A549 (cell line): Measurements from ENCODE around the gene SLC1A2.

ENCODE experiments used
- EP300 ChIP-seq, 2 experiments: fragments of >200 bp; sonication (Bioruptor Twin); formaldehyde crosslinking; IDR thresholded peaks; 2 replicates in 1 of 2; 3 replicates in 1 of 2; pipeline ENCODE4 v1.6.1; 2016 to 2017
- KDM1A ChIP-seq: fragments of 200-600 bp; sonication (generic); IDR thresholded peaks from 2 replicates; pipeline ENCODE4 v1.6.1; 2016; ENCODE audit warnings: low read depth, mild to moderate bottlenecking
- MYC ChIP-seq: IDR thresholded peaks from 2 replicates; pipeline ENCODE4 v1.6.1; 2012; ENCODE audit warnings: mild to moderate bottlenecking, inconsistent platforms, low read length, improper control_type of control experiment, borderline replicate concordance
- POLR2A ChIP-seq: IDR thresholded peaks from 2 replicates; pipeline ENCODE4 v1.6.1; 2012; ENCODE audit warnings: mild to moderate bottlenecking, low read length
- RAD21 ChIP-seq, 2 experiments: fragments of >200 bp in 1 of 2; sonication (Bioruptor Twin) in 1 of 2; formaldehyde crosslinking in 1 of 2; IDR thresholded peaks in 1 of 2; conservative IDR thresholded peaks in 1 of 2; 2 replicates in 1 of 2; 3 replicates in 1 of 2; pipeline ENCODE4 v1.6.1; 2012 to 2018; ENCODE audit warnings: inconsistent platforms in 1 of 2
- RNF2 ChIP-seq: fragments of 200-600 bp; sonication (generic); IDR thresholded peaks from 2 replicates; pipeline ENCODE4 v1.6.1; 2016; ENCODE audit warnings: low read depth, mild to moderate bottlenecking, antibody characterized with exemption, moderate library complexity, borderline replicate concordance
- SMC3 ChIP-seq: fragments of >200 bp; sonication (Bioruptor Twin); formaldehyde crosslinking; IDR thresholded peaks from 3 replicates; pipeline ENCODE4 v1.6.1; 2018; ENCODE audit warnings: inconsistent platforms
- TF ChIP-seq, protein P1 (sequence below): fragments of >200 bp; sonication (Bioruptor Twin); formaldehyde crosslinking; IDR thresholded peaks from 3 replicates; pipeline ENCODE4 v1.5.1; 2016
- TF ChIP-seq, protein P2 (sequence below): fragments of 200-600 bp; sonication (generic); IDR thresholded peaks from 2 replicates; pipeline ENCODE4 v1.6.1; 2016; ENCODE audit warnings: antibody characterized with exemption, mild to moderate bottlenecking, moderate library complexity

GRCh38 chr11:35362521-35362980 lies 56.8 kb downstream of the SLC1A2 start:
- TF ChIP-seq, protein P1, sequence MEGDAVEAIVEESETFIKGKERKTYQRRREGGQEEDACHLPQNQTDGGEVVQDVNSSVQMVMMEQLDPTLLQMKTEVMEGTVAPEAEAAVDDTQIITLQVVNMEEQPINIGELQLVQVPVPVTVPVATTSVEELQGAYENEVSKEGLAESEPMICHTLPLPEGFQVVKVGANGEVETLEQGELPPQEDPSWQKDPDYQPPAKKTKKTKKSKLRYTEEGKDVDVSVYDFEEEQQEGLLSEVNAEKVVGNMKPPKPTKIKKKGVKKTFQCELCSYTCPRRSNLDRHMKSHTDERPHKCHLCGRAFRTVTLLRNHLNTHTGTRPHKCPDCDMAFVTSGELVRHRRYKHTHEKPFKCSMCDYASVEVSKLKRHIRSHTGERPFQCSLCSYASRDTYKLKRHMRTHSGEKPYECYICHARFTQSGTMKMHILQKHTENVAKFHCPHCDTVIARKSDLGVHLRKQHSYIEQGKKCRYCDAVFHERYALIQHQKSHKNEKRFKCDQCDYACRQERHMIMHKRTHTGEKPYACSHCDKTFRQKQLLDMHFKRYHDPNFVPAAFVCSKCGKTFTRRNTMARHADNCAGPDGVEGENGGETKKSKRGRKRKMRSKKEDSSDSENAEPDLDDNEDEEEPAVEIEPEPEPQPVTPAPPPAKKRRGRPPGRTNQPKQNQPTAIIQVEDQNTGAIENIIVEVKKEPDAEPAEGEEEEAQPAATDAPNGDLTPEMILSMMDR = no peak
- TF ChIP-seq, protein P2, sequence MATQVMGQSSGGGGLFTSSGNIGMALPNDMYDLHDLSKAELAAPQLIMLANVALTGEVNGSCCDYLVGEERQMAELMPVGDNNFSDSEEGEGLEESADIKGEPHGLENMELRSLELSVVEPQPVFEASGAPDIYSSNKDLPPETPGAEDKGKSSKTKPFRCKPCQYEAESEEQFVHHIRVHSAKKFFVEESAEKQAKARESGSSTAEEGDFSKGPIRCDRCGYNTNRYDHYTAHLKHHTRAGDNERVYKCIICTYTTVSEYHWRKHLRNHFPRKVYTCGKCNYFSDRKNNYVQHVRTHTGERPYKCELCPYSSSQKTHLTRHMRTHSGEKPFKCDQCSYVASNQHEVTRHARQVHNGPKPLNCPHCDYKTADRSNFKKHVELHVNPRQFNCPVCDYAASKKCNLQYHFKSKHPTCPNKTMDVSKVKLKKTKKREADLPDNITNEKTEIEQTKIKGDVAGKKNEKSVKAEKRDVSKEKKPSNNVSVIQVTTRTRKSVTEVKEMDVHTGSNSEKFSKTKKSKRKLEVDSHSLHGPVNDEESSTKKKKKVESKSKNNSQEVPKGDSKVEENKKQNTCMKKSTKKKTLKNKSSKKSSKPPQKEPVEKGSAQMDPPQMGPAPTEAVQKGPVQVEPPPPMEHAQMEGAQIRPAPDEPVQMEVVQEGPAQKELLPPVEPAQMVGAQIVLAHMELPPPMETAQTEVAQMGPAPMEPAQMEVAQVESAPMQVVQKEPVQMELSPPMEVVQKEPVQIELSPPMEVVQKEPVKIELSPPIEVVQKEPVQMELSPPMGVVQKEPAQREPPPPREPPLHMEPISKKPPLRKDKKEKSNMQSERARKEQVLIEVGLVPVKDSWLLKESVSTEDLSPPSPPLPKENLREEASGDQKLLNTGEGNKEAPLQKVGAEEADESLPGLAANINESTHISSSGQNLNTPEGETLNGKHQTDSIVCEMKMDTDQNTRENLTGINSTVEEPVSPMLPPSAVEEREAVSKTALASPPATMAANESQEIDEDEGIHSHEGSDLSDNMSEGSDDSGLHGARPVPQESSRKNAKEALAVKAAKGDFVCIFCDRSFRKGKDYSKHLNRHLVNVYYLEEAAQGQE = no peak
- TF ChIP-seq KDM1A (no peak), MYC (no peak), RAD21 (conservative IDR thresholded peaks at IDR 0.05 in 1 of 2, IDR thresholded peaks at IDR 0.05 in 1 of 2) (peak in 1 of 2 experiments; percentile 23; a peak in 3 of 5 replicates), SMC3 (no peak), RNF2 (no peak), POLR2A (no peak), EP300 (IDR thresholded peaks at IDR 0.05) (no peak)
